ENCODE measurements around the gene KCNF1.

The KCNF1 gene

DNA sequence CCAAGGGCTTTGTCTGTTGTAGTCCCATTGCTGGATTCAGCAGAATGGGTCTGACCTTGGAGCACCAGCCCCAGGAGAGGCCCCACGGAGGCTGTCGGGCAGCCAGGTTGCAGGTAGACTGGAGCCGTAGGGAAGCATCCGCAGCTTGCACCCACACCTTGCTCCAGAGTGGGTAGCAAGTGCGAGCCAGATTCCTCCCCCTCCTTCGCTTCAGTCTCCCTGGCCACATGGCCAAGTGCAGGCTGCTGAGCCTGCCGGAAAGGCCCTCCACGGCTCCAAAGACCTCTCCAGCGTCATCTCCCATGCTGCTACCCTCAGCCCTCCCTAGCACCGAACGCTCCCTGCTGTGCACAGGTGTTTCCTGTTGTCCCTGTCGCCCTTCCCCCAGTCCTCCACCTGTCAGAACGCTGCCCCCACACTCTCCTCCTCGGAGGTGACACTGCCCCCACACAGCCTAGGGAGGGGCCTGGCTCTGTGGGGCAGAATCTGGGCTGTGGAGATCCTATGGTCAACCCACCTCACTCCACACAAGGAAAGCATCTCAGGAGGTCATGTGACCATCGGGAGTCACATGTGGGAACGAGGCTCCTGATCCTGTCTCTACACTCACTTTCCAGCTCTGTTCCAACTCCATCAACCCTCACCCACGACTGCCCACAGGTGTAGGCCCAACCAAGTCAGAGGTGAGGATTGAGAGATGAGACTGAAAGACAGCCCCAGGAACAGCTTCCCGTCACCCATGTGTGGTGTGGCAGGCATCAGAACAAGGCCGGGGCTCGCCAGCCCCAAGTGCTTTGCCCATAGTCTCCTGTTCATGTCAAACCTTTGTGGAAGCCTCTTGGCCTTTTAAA is 8.3 kb downstream of the KCNF1 start:
- H3K4me3 ChIP-seq (ENCODE audit: low read length) = no peak overlapping the region
- TF ChIP-seq CTCF (conservative IDR thresholded peaks at IDR 0.05; ENCODE audit: low read length) = no peak
- DNase-seq (ENCODE audit: low read depth) = no peak

GRCh38 chr2:10920764-10921388 is 9.1 kb downstream of the KCNF1 start:
- DNase-seq (ENCODE audit: low read depth) = no peak
- no peak for TF ChIP-seq CTCF (conservative IDR thresholded peaks at IDR 0.05; ENCODE audit: low read length)
- H3K4me3 ChIP-seq (ENCODE audit: low read length) = no peak overlapping the region

- no peak overlapping the region for H3K4me3 ChIP-seq (ENCODE audit: low read length)
- no peak for DNase-seq (ENCODE audit: low read depth)
- TF ChIP-seq CTCF (conservative IDR thresholded peaks at IDR 0.05; ENCODE audit: low read length) = no peak
Measured at GRCh38 chr2:10921525-10921924, 9.8 kb downstream of the KCNF1 start.

GRCh38 chr2:10922307-10923007 is 10.7 kb downstream of the KCNF1 start:
- DNase-seq (ENCODE audit: low read depth) = no peak
- no peak for TF ChIP-seq CTCF (conservative IDR thresholded peaks at IDR 0.05; ENCODE audit: low read length)
- no peak overlapping the region for H3K4me3 ChIP-seq (ENCODE audit: low read length)

- DNase-seq (ENCODE audit: low read depth) = no peak
Measured at GRCh38 chr2:10923008-10923375, 11.3 kb downstream of the KCNF1 start.

GRCh38 chr2:10923965-10924364 is 12.2 kb downstream of the KCNF1 start:
- TF ChIP-seq CTCF (conservative IDR thresholded peaks at IDR 0.05; ENCODE audit: low read length) = no peak
- DNase-seq (ENCODE audit: low read depth) = no peak
- H3K4me3 ChIP-seq (ENCODE audit: low read length) = no peak overlapping the region

More at GRCh38 chr2:10923008-10923375, 11.3 kb downstream of the KCNF1 start:
- no peak overlapping the region for H3K4me3 ChIP-seq (ENCODE audit: low read length)
- TF ChIP-seq CTCF (conservative IDR thresholded peaks at IDR 0.05; ENCODE audit: low read length) = no peak

Data from AG10803 (cell line).